Upper lobe of left lung (tissue), 6 donors: ENCODE data around the gene FTO. TPM values are rescaled to one million over a fixed set of nuclear protein-coding genes. Genes with fewer than 3 reads are reported as not detected.

ENCODE experiments used
- ATAC-seq, 2 donors: fragments of 200-7000 bp; cut with Tn5 transposase; one replicate each; pipeline ENCODE4 v1.9.1; 2022; ENCODE audit warnings: mild to moderate bottlenecking in 2 of 2, moderate library complexity in 2 of 2; ENCODE audit not compliant: low FRiP score in 2 of 2
- DNase-seq, 2 donors: peaks; one replicate each; pipeline ENCODE4 v3.0.0-alpha.2; 2019 to 2020
- H3K27ac ChIP-seq, 4 donors: fragments of 200-600 bp; sonication (generic); one replicate each; pipeline ENCODE4 v1.5.1; 2016 to 2019
- H3K27me3 ChIP-seq, 4 donors: fragments of 200-600 bp; sonication (generic); one replicate each; pipeline ENCODE4 v1.5.1; 2017 to 2019
- H3K36me3 ChIP-seq, 4 donors: fragments of 200-600 bp; sonication (generic); one replicate each; pipeline ENCODE4 v1.5.1; 2016 to 2019
- H3K4me1 ChIP-seq, 4 donors: fragments of 200-600 bp; sonication (generic); one replicate each; pipeline ENCODE4 v1.5.1; 2018 to 2019
- H3K4me3 ChIP-seq, 4 donors: fragments of 200-600 bp; sonication (generic); one replicate each; pipeline ENCODE4 v1.5.1; 2017 to 2019; ENCODE audit warnings: mild to moderate bottlenecking in 2 of 4, moderate library complexity in 1 of 4
- H3K9me3 ChIP-seq, 4 donors: fragments of 200-600 bp; sonication (generic); one replicate each; pipeline ENCODE4 v1.5.1; 2018 to 2019
- EP300 ChIP-seq, 4 donors: sonication (generic); formaldehyde crosslinking; IDR thresholded peaks; one replicate each; pipeline ENCODE4 v1.5.1; 2017; ENCODE audit warnings: antibody characterized with exemption in 4 of 4, control low read depth in 2 of 4
- POLR2A ChIP-seq, 4 donors: fragments of 450-650 bp; IDR thresholded peaks; one replicate each; pipeline ENCODE4 v1.5.1; 2016 to 2017; ENCODE audit warnings: antibody characterized with exemption in 4 of 4, mild to moderate bottlenecking in 2 of 4
- POLR2AphosphoS5 ChIP-seq, 2 donors: sonication (generic); formaldehyde crosslinking; IDR thresholded peaks; one replicate each; pipeline ENCODE4 v1.5.1; 2017; ENCODE audit warnings: antibody characterized with exemption in 2 of 2
- WGBS, 2 donors: methylation state at CpG; one replicate each; pipeline ENCODE4 v1.1.5; 2017 to 2018; 5-methylcytosine and 5-hydroxymethylcytosine counted together
- total RNA-seq, 6 donors: library from RNA; depleted of rRNA in 4 of 6; stranded (reverse); fragments of >200 nt in 4 of 6; gene quantifications; one replicate each; pipeline versions ENCODE4 v1.1.0 to v1.2.1, GENCODE V29; 2016 to 2021
- TF ChIP-seq, protein P1 (sequence below), 6 experiments: fragments of 450-650 bp in 4 of 6; fragments of 200-600 bp in 2 of 6; sonication (generic) in 2 of 6; IDR thresholded peaks; one replicate each; pipeline ENCODE4 v1.5.1; 2016 to 2019; ENCODE audit warnings: antibody characterized with exemption in 6 of 6
- donor health status: DM: no; HTN: no; CAD: no; lungs with moderate emphysema.
- donor health status: DM: no; HTN: yes; CAD: no; lungs with severe emphysema.

FTO gene
- total RNA-seq, 6 donors from 2014 or later, result 62.9 to 114 (median 75.4) TPM

DNA sequence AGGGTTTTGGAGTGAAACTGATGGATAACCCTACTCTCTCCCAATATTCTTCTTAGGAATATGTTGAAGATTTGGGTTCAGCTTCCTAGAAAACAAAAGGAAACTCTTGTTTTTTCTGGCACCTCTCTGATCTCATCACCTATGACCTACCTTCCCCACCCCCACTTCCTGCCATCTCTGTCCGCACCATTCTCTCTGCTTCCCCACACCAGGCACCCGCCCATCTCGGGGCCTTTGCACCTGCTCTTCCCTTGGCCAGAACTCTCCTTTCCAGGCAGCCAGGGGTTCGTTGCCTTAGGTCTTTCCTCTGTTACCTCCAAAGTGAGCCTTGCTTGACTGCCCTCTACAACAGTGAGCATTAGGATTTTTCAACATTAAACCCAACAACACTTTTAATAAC is 423.0 kb downstream of the FTO start:
- no peaks in the 10 kb centered on the region for H3K27me3 ChIP-seq
- H3K9me3 ChIP-seq, result no peaks in the 10 kb centered on the region
- H3K4me1 ChIP-seq, result peaks cover 0 to 6% (median 0%) of the 10 kb centered on the region in 4 donors
- TF ChIP-seq, protein P1, sequence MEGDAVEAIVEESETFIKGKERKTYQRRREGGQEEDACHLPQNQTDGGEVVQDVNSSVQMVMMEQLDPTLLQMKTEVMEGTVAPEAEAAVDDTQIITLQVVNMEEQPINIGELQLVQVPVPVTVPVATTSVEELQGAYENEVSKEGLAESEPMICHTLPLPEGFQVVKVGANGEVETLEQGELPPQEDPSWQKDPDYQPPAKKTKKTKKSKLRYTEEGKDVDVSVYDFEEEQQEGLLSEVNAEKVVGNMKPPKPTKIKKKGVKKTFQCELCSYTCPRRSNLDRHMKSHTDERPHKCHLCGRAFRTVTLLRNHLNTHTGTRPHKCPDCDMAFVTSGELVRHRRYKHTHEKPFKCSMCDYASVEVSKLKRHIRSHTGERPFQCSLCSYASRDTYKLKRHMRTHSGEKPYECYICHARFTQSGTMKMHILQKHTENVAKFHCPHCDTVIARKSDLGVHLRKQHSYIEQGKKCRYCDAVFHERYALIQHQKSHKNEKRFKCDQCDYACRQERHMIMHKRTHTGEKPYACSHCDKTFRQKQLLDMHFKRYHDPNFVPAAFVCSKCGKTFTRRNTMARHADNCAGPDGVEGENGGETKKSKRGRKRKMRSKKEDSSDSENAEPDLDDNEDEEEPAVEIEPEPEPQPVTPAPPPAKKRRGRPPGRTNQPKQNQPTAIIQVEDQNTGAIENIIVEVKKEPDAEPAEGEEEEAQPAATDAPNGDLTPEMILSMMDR (IDR thresholded peaks at IDR 0.05), result no peak
- TF ChIP-seq EP300 (IDR thresholded peaks at IDR 0.05) (no peak), POLR2A (IDR thresholded peaks at IDR 0.05) (no peak), POLR2AphosphoS5 (IDR thresholded peaks at IDR 0.05) (no peak)
- H3K27ac ChIP-seq, result no peak overlapping the region
- DNase-seq (no peak), ATAC-seq (no peak)
- 47 to 63% methylated on average over 4 of the region's 4 CpGs for WGBS, 2 donors
- no peak overlapping the region for H3K4me3 ChIP-seq
- no peaks in the 10 kb centered on the region for H3K36me3 ChIP-seq

DNA sequence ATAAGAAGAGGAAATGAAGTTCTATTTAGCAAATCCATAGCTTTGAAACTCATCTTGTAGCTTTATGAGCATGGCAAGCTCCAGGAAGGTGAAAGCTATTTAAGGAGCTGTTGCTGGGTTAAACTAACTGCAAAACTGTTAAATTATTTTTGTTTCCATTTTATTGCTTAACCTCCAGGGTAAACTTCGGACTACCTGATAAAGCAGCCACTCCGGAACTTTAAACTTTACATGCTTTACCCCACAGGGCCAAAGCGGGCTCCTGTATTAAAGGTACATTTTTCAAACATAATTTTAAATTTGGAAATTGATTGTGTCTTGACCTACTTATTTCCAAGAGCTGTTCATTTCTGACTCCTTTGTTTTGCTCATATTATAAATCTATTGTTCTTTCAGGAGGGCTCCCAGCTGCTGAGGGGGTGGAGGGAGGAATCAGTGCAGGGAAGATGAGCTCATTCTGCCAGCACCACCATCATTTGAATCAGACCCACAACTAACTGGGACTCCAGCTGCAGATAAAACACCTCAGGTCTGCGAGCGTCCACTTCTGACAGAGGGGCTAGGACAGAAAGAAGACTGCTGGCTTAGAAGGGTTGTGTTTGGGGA is 424.8 kb downstream of the FTO start:
- H3K27ac ChIP-seq, result no peak overlapping the region
- no peaks in the 10 kb centered on the region for H3K9me3 ChIP-seq
- H3K36me3 ChIP-seq, result no peaks in the 10 kb centered on the region
- DNase-seq (no peak), ATAC-seq (no peak)
- 86 to 88% methylated on average over 5 of the region's 5 CpGs for WGBS, 2 donors
- H3K4me1 ChIP-seq, result peaks cover 0 to 6% (median 0%) of the 10 kb centered on the region in 4 donors
- no peak for TF ChIP-seq POLR2AphosphoS5 (IDR thresholded peaks at IDR 0.05)
- TF ChIP-seq EP300 (IDR thresholded peaks at IDR 0.05), result no peak
- TF ChIP-seq, protein P1 (IDR thresholded peaks at IDR 0.05), result no peak
- no peaks in the 10 kb centered on the region for H3K27me3 ChIP-seq
- no peak overlapping the region for H3K4me3 ChIP-seq

DNA sequence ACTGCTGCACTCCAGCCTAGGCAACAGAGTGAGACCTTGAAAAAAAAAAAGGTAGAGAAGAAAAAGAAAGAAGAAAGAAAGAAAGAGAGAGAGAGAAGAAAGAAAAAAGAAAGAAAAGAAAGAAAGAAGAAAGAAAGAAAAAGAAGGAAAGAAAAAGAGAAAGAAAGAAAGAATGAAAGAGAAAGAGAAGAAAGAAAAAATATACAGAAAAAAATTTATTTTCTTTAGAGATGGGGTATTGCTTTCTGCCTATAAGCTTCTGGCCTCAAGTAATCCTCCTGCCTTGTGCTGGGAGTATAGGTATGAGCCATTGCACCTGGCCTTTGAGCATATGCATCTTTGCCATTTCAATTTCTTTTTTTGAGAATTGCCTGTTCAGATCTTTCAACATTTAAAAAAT is 425.9 kb downstream of the FTO start:
- no peak overlapping the region for H3K27ac ChIP-seq
- peaks cover 0 to under 1% (median 0%) of the 10 kb centered on the region in 4 donors for H3K4me1 ChIP-seq
- H3K36me3 ChIP-seq, result no peaks in the 10 kb centered on the region
- no peaks in the 10 kb centered on the region for H3K9me3 ChIP-seq
- no peak for DNase-seq
- H3K4me3 ChIP-seq, result no peak overlapping the region
- H3K27me3 ChIP-seq, result no peaks in the 10 kb centered on the region
- TF ChIP-seq, protein P1 (IDR thresholded peaks at IDR 0.05), result no peak
- TF ChIP-seq POLR2AphosphoS5 (IDR thresholded peaks at IDR 0.05) (no peak), EP300 (IDR thresholded peaks at IDR 0.05) (no peak), POLR2A (IDR thresholded peaks at IDR 0.05) (no peak)
- no peak for ATAC-seq

DNA sequence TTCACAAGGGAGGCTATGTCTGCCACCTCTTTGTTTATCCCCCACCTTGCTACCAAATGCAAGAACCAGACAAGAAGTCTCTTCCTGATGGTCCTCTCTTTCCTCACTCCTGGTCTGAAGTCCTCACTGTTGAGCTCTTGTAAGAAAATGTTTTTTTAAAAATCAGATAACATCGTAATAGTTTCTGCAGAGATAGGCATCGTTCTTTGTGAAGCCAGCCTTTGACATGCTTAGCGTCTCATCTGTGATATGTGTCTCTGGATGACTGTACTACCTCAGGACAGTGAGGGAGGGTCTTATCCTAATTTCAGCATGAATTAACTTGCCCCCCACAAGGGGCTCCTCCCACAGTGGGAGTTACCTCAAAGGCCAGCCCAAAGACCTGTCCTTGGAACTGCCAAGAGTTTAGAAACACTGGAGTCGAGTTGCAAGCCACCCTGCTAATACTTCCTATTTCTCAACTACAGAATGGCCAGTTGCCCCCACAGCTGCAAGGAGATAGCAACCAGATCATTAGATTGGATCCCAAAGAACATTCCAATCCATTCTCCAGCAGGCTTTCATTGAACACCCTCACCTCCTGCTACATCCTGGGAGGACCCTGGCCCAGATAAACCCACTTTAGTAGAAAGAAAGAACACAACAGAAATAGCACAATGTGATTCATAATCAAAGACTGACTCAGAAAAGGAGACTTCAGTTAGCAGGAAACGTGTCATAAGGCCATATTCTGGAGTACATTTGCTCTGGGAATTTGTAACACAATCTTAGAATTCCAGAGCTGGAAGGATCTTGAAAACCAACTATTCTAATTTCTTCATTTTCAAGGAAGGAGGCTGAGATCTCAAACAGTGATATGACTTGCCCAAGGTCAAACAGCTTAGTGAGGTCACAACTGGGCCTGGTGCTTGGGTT is 431.7 kb downstream of the FTO start:
- 73 to 85% methylated on average over 4 to 5 of the region's 5 CpGs for WGBS, 2 donors
- DNase-seq (no peak), ATAC-seq (no peak)
- no peak overlapping the region for H3K4me3 ChIP-seq
- no peaks in the 10 kb centered on the region for H3K4me1 ChIP-seq
- H3K9me3 ChIP-seq, result no peaks in the 10 kb centered on the region
- no peak overlapping the region for H3K27ac ChIP-seq
- TF ChIP-seq POLR2A (IDR thresholded peaks at IDR 0.05) (no peak), POLR2AphosphoS5 (IDR thresholded peaks at IDR 0.05) (no peak), EP300 (IDR thresholded peaks at IDR 0.05) (no peak)
- TF ChIP-seq, protein P1 (IDR thresholded peaks at IDR 0.05), result no peak
- no peaks in the 10 kb centered on the region for H3K27me3 ChIP-seq
- H3K36me3 ChIP-seq, result no peaks in the 10 kb centered on the region
